ENCODE data around the gene CBFA2T3. TPM values are rescaled to one million over a fixed set of nuclear protein-coding genes. Genes with fewer than 3 reads are reported as not detected.

CBFA2T3 gene
- total RNA-seq, 2 experiments from 2014 or later: 0.21 TPM; not detected in 1

- H3K27ac Mint-ChIP-seq: no peak overlapping the region
- H3K4me1 Mint-ChIP-seq: peaks cover 5% of the 10 kb centered on the region
- ATAC-seq (no peak), DNase-seq (no peak)
- no peaks in the 10 kb centered on the region for H3K36me3 Mint-ChIP-seq
- no peaks in the 10 kb centered on the region for H3K27me3 Mint-ChIP-seq
- CTCF ChIA-PET: interaction anchor here (2.0 kb wide), 1 partner anchor 11 kb away, joined by 7 read pairs; the partner anchor contains the start of genes GALNS and TRAPPC2L
- no peak overlapping the region for H3K4me3 Mint-ChIP-seq
- no peaks in the 10 kb centered on the region for H3K9me3 Mint-ChIP-seq (ENCODE audit: low read depth)
Measured at GRCh38 chr16:88846088-88846487, 130.9 kb downstream of the CBFA2T3 start.

DNA sequence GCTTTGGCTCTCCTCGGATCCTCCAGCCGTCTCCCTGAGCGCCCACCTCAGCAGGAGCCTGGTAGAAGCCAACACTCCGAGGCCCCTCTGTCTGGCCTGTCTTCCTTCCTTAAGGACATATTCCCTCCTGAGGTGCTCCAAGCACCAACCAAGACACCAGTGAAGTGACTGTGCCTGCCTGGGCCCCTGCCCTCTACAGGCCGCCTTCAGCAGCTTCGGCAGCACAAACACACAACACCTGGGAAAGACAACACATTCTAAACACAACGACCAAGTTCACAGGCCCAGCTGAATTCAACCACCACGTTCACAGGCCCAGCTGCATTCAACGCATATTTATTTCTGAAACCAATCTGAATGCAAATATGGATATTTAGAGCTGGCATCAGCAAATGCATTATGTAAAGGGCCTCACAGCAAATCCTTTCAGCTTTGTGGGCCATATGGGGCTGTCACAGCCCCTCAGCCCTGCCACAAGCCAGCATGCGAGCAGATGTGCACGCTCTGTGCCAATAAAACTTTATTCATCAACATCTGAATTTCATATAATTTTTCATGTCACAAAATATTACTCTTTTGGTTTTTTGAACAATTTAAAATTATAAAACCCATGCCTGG is 132.5 kb downstream of the CBFA2T3 start:
- Mint-ChIP-seq H3K9me3 (ENCODE audit: low read depth) (no peaks in the 10 kb centered on the region), H3K4me3 (no peak overlapping the region), H3K36me3 (no peaks in the 10 kb centered on the region), H3K27me3 (no peaks in the 10 kb centered on the region), H3K4me1 (peaks cover 5% of the 10 kb centered on the region), H3K27ac (no peak overlapping the region)
- ATAC-seq: no peak
- DNase-seq: no peak
- CTCF ChIA-PET: no interaction called here

GRCh38 chr16:88843256-88843655 is 133.8 kb downstream of the CBFA2T3 start:
- CTCF ChIA-PET: no interaction called here
- Mint-ChIP-seq H3K36me3 (no peaks in the 10 kb centered on the region), H3K9me3 (ENCODE audit: low read depth) (no peaks in the 10 kb centered on the region), H3K27ac (no peak overlapping the region), H3K4me3 (no peak overlapping the region), H3K4me1 (peaks cover 5% of the 10 kb centered on the region), H3K27me3 (no peaks in the 10 kb centered on the region)
- ATAC-seq (no peak), DNase-seq (no peak)

- peaks cover 5% of the 10 kb centered on the region for H3K4me1 Mint-ChIP-seq
- no peak overlapping the region for H3K4me3 Mint-ChIP-seq
- no peaks in the 10 kb centered on the region for H3K9me3 Mint-ChIP-seq (ENCODE audit: low read depth)
- H3K27me3 Mint-ChIP-seq: no peaks in the 10 kb centered on the region
- H3K36me3 Mint-ChIP-seq: no peaks in the 10 kb centered on the region
- ATAC-seq: no peak
- no peak overlapping the region for H3K27ac Mint-ChIP-seq
- DNase-seq: no peak
- CTCF ChIA-PET: no interaction called here
Measured at GRCh38 chr16:88842806-88843205, 134.2 kb downstream of the CBFA2T3 start.

- H3K27me3 Mint-ChIP-seq: no peaks in the 10 kb centered on the region
- CTCF ChIA-PET: no interaction called here
- no peak overlapping the region for H3K27ac Mint-ChIP-seq
- no peaks in the 10 kb centered on the region for H3K36me3 Mint-ChIP-seq
- no peak for DNase-seq
- H3K4me3 Mint-ChIP-seq: no peak overlapping the region
- ATAC-seq: no peak
- no peaks in the 10 kb centered on the region for H3K9me3 Mint-ChIP-seq (ENCODE audit: low read depth)
- peaks cover 5% of the 10 kb centered on the region for H3K4me1 Mint-ChIP-seq
Measured at GRCh38 chr16:88842308-88842756, 134.7 kb downstream of the CBFA2T3 start.

GRCh38 chr16:88841521-88842307 is 135.3 kb downstream of the CBFA2T3 start:
- Mint-ChIP-seq H3K36me3 (no peaks in the 10 kb centered on the region), H3K4me1 (peaks cover 5% of the 10 kb centered on the region), H3K9me3 (ENCODE audit: low read depth) (no peaks in the 10 kb centered on the region), H3K27ac (no peak overlapping the region), H3K4me3 (no peak overlapping the region), H3K27me3 (no peaks in the 10 kb centered on the region)
- CTCF ChIA-PET: no interaction called here
- ATAC-seq (peak; percentile 69), DNase-seq (no peak)

DNA sequence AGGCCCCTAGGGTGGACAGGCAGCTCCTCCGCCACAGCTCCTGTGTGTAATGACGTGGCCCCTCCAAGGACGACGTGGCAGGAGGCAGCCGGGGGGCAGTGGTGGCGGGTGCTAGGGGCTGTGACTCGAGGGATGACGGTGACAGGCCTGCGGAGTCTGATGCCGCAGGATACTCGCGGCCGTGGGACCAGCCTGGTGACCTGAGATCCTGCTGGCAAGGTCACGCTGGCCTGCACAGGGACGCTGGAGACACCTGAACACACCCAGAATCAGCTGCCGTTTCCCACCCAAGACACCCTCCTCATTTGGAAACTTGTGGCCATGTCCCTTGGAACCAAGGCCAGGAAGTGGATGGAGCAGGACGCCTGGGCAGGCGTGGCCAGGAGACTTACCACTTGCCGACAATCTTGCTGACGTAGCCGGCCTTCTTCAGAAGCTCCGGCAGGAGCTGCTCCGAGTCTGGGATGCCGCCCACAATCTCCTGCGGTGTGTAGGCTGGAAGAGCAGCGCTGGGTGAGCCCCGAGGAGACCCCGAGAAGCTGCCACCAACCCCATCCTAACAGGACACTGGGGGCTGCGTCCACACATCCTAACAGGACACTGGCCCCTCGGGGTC is 136.3 kb downstream of the CBFA2T3 start:
- H3K4me3 Mint-ChIP-seq: no peak overlapping the region
- ATAC-seq (no peak), DNase-seq (no peak)
- H3K36me3 Mint-ChIP-seq: no peaks in the 10 kb centered on the region
- H3K4me1 Mint-ChIP-seq: peaks cover 5% of the 10 kb centered on the region
- no peak overlapping the region for H3K27ac Mint-ChIP-seq
- no peaks in the 10 kb centered on the region for H3K27me3 Mint-ChIP-seq
- CTCF ChIA-PET: no interaction called here
- H3K9me3 Mint-ChIP-seq (ENCODE audit: low read depth): no peaks in the 10 kb centered on the region

- CTCF ChIA-PET: no interaction called here
- no peak overlapping the region for H3K4me3 Mint-ChIP-seq
- no peak overlapping the region for H3K27ac Mint-ChIP-seq
- peaks cover 5% of the 10 kb centered on the region for H3K4me1 Mint-ChIP-seq
- DNase-seq (no peak), ATAC-seq (no peak)
- H3K36me3 Mint-ChIP-seq: no peaks in the 10 kb centered on the region
- H3K9me3 Mint-ChIP-seq (ENCODE audit: low read depth): no peaks in the 10 kb centered on the region
- no peaks in the 10 kb centered on the region for H3K27me3 Mint-ChIP-seq
Measured at GRCh38 chr16:88839745-88840599, 137.0 kb downstream of the CBFA2T3 start.

- Mint-ChIP-seq H3K36me3 (no peaks in the 10 kb centered on the region), H3K27ac (no peak overlapping the region), H3K27me3 (no peaks in the 10 kb centered on the region), H3K4me3 (no peak overlapping the region), H3K4me1 (peaks cover 5% of the 10 kb centered on the region), H3K9me3 (ENCODE audit: low read depth) (no peaks in the 10 kb centered on the region)
- ATAC-seq (no peak), DNase-seq (no peak)
- CTCF ChIA-PET: no interaction called here
Measured at GRCh38 chr16:88839026-88839529, 137.9 kb downstream of the CBFA2T3 start.

DNA sequence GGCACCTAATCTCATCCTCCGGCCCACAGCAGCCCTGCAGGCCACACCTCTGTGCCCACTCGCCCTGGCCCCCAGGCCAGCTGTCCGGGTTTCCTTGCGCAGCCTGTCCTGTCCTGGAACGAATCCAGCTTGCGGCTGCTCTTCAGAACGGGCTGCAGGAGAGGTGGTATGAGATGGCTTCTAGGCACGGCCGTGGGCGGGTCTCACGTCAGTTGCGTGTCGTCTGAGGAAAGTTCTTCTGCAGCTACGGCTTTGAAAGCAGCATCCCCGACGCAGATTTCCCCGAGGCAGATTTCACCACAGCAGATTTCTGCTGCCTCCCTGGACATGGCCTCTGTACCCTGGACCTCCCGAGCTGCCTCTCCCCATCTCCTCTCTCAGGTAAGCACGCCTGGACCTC is 138.4 kb downstream of the CBFA2T3 start:
- CTCF ChIA-PET: no interaction called here
- H3K27ac Mint-ChIP-seq: no peak overlapping the region
- no peaks in the 10 kb centered on the region for H3K9me3 Mint-ChIP-seq (ENCODE audit: low read depth)

GRCh38 chr16:88837806-88838205 is 139.2 kb downstream of the CBFA2T3 start:
- CTCF ChIA-PET: no interaction called here
- peaks cover 5% of the 10 kb centered on the region for H3K4me1 Mint-ChIP-seq
- H3K27me3 Mint-ChIP-seq: no peaks in the 10 kb centered on the region
- DNase-seq (no peak), ATAC-seq (no peak)
- H3K9me3 Mint-ChIP-seq (ENCODE audit: low read depth): no peaks in the 10 kb centered on the region
- H3K27ac Mint-ChIP-seq: no peak overlapping the region
- H3K36me3 Mint-ChIP-seq: no peaks in the 10 kb centered on the region
- no peak overlapping the region for H3K4me3 Mint-ChIP-seq

More for the DNA sequence above, 138.4 kb downstream of the CBFA2T3 start:
- H3K36me3 Mint-ChIP-seq: no peaks in the 10 kb centered on the region
- ATAC-seq: no peak
- H3K4me1 Mint-ChIP-seq: peaks cover 5% of the 10 kb centered on the region
- H3K27me3 Mint-ChIP-seq: no peaks in the 10 kb centered on the region
- DNase-seq: no peak
- H3K4me3 Mint-ChIP-seq: no peak overlapping the region

DNA sequence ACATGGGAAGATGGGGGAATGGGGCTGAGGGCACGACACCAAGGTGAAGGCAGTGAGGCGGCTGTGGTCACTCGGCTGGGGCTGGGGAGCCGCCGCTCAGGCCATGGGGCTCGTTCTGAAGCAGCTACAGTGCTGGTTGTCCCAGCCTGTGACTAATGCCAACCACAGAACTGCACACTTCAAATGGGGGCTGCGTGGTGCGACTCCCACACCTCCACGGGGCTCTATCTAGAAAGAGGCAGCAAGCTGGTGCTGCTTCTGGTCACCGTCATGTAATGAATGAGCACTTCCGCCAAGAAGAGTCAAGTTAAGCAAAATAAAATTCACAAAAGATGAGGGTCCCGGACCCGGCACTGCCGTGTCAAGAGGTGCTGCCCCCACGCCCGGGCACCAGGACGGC is 140.2 kb downstream of the CBFA2T3 start:
- DNase-seq: no peak
- H3K4me1 Mint-ChIP-seq: peaks cover under 1% of the 10 kb centered on the region
- ATAC-seq: no peak
- no peak overlapping the region for H3K27ac Mint-ChIP-seq
- CTCF ChIA-PET: no interaction called here
- H3K27me3 Mint-ChIP-seq: no peaks in the 10 kb centered on the region
- H3K36me3 Mint-ChIP-seq: no peaks in the 10 kb centered on the region
- no peak overlapping the region for H3K4me3 Mint-ChIP-seq
- H3K9me3 Mint-ChIP-seq (ENCODE audit: low read depth): no peaks in the 10 kb centered on the region

DNA sequence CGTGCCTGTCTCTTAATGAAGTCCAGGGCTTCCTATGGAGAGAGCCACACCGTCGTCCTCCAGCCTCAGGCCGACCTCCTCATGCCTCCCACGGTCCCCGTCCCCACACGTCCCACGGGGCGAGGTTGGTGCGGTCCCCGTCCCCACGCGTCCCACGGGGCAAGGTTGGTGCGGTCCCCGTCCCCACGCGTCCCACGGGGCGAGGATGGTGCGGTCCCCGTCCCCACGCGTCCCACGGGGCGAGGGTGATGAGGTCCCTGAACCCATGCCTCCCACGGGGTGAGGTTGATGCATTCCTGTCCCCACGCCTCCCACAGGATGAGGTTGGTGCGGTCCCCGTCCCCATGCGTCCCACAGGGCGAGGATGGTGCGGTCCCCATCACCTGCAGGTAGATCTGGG is 141.2 kb downstream of the CBFA2T3 start:
- Mint-ChIP-seq H3K4me3 (no peak overlapping the region), H3K4me1 (no peaks in the 10 kb centered on the region), H3K27ac (no peak overlapping the region), H3K27me3 (no peaks in the 10 kb centered on the region), H3K9me3 (ENCODE audit: low read depth) (no peaks in the 10 kb centered on the region), H3K36me3 (no peaks in the 10 kb centered on the region)
- CTCF ChIA-PET: no interaction called here
- ATAC-seq: no peak
- no peak for DNase-seq
